Stimulated activated CD4-positive, alpha-beta T cell treated with anti-CD3 and anti-CD28 coated beads, TNF-alpha, amount 100 ng/mL, for 24 hours (primary cell): Measurements from ENCODE around the gene SORCS3.
"Not testable (repeated sequence)": the region's sequence is repeated elsewhere in the genome, so short reads cannot be mapped to it uniquely, and the experiment has no call there.

Source experiments
- DNase-seq, 3 experiments: peaks; one replicate each; pipeline ENCODE4 v3.0.0-alpha.2; 2020; ENCODE audit warnings: low read depth in 3 of 3

The SORCS3 gene

GRCh38 chr10:104690959-104691358 lies 49.9 kb downstream of the SORCS3 start:
- no peak for DNase-seq

- DNase-seq = no peak
Observed at GRCh38 chr10:104694074-104694473, 53.0 kb downstream of the SORCS3 start.

GRCh38 chr10:104703262-104703661 lies 62.2 kb downstream of the SORCS3 start:
- DNase-seq = not testable (repeated sequence)

GRCh38 chr10:104706886-104707285 lies 65.8 kb downstream of the SORCS3 start:
- DNase-seq = no peak

DNA sequence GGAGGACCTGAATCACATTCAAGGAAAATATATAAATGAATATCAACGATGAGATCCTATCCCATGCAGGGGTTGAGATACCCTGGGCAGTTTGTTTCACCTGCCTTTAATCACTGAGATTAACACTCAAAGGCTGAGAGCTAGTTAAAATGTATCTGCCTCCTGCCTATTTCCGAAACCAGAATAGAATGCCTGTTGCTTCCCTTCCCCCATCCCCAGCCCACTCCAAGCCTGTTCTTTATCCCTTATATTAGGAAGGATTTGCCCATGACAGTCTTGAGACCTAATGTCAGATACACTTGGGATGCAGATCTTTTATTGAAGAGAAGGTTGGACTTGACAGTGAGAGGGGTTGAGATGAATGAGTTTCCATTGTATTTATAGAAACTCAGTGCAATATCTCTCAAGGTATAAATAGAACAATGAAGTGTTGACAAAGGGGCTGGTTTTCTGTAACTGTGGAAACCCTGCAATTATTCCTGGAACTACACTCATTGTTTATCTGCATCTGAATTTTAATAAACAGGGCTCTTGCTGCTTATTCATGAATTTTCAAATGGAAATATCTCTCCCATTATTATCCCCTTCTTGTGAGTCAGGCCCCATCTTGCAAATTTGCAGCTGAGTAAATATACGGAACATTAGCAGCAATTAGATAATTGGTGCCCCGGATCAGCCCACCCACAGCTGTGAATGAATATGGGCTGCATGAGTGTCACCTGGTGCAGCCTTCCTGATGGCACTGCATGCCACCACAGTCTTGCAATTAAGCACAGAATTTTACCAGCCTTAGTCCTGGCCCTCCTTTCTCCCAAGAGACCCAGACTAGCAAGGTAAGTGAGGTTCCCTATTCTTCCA lies 66.7 kb downstream of the SORCS3 start:
- DNase-seq = no peak

- DNase-seq = no peak
Observed at GRCh38 chr10:104711302-104711721, 70.2 kb downstream of the SORCS3 start.

- peak in 1 of 3 experiments; percentile 1 for DNase-seq
Observed at GRCh38 chr10:104730593-104730992, 89.5 kb downstream of the SORCS3 start.

GRCh38 chr10:104731192-104731591 lies 90.1 kb downstream of the SORCS3 start:
- no peak for DNase-seq

- no peak for DNase-seq
Observed at GRCh38 chr10:104732222-104732621, 91.1 kb downstream of the SORCS3 start.

GRCh38 chr10:104734433-104734832 lies 93.3 kb downstream of the SORCS3 start:
- no peak for DNase-seq

DNA sequence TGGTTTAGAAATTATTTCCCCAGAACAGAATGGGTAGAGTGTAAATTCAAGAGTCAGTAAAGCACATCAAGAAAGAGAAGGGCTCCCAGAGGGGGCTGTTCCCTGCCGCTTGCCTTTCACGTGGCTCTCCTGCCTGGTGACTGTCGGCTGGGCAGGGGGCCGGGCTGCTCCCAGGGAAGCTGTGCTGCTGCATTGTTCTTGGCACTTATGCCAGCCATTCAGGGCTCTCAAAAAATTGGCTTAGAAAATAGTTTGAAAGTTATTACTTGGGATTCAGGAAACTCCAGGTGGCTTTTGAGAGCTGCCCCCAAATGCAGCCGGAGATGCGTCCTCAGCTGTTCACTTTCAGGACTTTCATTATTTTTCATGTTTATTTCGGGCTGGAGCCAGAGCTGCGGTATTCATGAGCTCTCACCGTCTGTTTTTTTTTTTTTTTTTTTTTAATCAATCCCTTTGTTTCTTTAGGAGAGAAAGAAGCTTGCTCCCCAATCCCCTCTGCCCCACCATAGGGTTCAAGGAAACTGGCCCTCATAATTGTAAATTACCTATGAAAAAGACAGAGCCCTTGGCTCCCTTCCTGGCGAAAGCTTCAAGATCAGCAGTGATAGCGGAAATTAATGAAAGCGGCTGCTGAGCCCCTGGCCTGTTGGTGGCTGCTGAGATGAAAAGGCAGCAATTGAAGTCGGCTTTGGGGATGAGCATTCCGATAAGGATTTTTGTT lies 94.1 kb downstream of the SORCS3 start:
- no peak for DNase-seq

GRCh38 chr10:104735757-104736391 lies 94.8 kb downstream of the SORCS3 start:
- DNase-seq = no peak

DNA sequence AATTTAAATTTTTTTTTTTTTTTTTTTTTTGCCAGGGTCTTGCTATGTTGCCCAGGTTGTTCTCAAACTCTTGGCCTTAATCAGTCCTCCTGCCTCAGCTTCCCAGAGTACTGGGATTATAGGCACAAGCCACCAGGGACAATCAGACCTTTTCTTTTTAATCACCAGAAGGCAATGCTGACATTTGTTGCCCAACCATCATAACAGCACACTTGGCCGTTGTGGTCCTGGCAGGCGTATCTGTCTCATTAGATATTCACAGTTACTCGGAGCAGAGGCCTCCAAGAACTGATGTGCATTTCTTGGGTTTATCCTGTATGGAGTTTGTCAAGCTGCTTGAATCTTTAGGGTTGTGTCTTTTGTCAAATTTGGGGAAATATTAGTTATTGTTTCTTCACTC lies 100.0 kb downstream of the SORCS3 start:
- DNase-seq = no peak

- DNase-seq = no peak
Observed at GRCh38 chr10:104744052-104744451, 103.0 kb downstream of the SORCS3 start.

DNA sequence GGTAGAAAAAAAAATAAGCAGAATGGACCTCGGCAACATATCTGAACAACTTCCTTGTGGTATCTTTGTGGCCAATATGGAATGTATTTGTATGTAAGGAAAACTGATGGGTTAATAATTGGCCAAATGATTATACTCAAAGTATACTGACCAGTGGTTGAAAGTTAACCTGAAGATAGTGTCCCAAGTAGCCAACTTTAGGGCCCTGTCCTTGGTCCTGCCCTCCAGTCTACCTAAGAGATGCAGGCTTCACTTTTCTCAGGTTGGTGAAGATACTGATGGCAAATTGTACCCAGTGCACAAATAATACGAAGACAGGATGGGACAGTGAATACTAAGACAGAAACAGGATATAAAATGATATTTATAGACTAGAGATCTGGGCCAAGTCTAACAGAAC lies 109.2 kb downstream of the SORCS3 start:
- DNase-seq = no peak

DNA sequence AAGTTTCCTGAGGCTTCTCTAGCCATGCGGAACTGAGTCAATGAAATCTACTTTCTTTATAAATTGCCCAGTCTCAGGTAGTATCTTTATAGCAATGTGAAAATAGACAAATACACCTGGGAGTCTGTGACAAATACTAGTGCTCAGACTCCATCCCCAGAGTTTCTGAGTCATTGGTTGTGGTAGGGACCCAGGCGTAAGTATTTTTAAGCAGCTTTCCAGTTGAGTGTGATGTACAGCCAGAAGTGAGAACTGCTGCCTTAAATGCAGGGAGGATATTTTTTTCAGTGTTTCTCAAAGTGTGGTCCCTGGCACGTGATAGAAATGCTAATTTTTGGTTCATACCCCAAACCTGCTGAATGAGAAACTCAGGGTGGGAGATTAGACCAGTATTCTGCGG lies 121.7 kb downstream of the SORCS3 start:
- DNase-seq = no peak

DNA sequence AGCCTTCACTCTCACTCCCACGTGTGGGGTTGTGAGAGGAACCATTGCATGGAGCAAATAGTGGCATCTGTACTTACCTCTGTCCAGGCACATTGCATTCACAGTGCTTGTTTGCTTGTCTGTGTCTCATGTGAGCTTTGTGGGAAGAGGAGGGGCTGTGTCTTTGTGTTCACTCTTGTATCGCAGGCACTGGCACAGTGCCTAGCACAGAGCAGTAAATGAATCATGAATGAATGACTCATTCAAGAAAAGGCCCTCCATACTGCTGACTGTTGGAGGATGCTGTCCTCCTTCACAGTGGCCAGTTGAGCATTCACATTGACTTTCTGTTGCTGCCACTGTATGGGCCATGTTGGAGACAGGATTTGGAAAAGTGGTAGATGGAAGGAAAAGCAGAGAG lies 125.3 kb downstream of the SORCS3 start:
- no peak for DNase-seq

DNA sequence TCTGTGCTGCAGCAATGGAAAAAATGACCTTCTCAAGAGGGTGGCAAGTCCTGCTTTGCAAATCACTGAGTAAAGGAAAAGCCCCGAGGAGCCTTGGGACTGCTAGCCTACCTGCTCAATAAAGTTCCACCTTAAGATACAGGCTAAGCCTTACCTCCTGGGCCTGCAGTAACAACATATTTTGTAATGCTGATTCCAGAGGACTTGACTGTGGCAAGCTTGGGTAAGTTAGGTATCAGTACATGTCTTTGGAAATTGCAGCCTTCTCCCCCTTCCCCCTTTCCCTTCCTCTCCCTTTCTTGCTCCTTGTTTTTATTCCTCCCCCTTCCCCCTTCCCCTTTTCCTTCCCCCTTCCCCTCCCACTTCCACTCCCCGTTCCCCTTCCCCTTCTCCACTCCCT lies 126.2 kb downstream of the SORCS3 start:
- no peak for DNase-seq

DNA sequence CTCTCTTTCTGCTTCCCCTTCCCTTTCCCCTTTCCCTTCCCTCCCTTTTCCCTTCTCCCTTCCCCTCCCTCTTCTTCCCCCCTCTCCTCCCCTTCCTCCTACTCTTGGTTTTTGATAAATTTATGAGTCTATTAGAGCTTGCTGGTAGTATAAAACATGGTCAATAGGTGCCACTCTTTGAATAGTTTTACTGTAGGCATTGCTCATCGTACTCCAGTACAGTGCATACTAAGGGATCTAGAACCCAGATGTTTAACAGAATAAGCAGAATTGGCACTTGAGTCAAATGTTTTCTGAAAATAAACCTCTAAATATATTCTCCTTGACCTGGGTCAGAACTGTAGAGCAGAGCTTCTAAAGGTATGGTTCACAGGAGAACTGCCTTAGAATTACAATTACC lies 126.7 kb downstream of the SORCS3 start:
- no peak for DNase-seq

- DNase-seq = no peak
Observed at GRCh38 chr10:104773105-104773504, 132.0 kb downstream of the SORCS3 start.

DNA sequence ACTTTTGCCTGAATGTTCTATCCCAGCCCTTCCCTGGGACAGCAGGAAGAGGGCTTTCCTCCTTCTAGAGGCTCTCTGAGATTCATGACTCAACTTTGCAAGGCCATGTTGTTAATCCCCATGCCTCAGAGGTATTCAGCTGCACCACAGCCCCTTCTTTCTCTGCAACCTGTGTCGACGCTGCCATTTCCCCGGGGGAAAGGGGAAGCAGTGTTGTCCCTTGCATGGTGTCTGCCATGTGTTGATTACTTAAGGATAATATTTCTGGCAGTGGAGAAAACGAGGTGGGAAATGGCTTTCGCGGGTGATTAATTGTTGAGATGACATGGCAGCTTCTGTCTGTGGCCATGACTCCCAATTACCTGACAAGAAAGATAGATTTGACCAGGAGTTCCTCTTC lies 133.1 kb downstream of the SORCS3 start:
- no peak for DNase-seq

DNA sequence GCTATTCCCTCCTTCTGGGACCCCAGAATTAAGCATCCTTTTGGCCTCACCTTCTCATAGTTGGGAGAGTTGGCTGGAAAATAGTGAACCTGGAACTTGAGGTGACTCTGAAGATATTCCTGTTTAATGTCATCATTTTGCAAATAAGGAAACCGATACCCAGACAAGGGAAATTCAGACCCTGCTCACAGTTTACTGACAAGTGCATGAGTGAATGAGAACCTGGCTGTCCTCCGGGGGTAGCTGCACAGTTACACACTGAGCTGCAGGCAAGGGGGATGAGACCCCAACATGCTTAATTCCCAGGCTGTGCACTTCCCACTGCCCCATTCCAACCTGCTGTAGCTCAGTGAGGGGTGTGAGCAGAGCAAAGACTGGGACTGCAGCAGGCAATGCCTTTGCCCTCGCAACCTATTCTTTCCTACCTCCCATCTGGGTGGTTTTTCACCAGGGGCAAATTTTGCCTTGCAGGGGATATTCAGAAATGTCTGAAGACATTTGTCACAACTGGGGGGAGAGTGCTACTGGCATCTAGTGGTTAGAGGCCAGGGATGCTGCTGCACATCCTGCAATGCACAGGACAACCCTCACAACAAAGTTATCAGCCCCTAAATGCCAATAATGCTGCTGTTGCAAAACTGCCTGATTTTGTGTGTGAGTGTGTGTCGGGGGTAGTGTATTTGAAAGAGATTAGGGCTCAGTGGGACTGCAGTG lies 136.2 kb downstream of the SORCS3 start:
- DNase-seq = no peak
